Common myeloid progenitor, CD34-positive (primary cell): ENCODE results near the gene DTWD2.
"Not testable (repeated sequence)": the region's sequence is repeated elsewhere in the genome, so short reads cannot be mapped to it uniquely, and the experiment has no call there.

Experiments used
- CTCF ChIA-PET: fragments of 350-600 bp; sonication (Branson Sonifier 250); formaldehyde crosslinking; loops from one replicate; lab custom pipeline; 2021; ENCODE audit warnings: antibody characterized with exemption; lab: Charles Lee
- POLR2A ChIA-PET: fragments of 350-600 bp; sonication (Branson Sonifier 250); formaldehyde crosslinking; loops from one replicate; lab custom pipeline; 2021; ENCODE audit warnings: antibody characterized with exemption; lab: Charles Lee
- DNase-seq, 3 donors: peaks; one replicate each; pipeline versions ENCODE4 v3.0.0 to v3.0.0-alpha.2; 2013
- H3K27ac ChIP-seq, 2 experiments: 1 replicate in 1 of 2; 2 replicates in 1 of 2; pipeline ENCODE4 v1.7.0; 2013; ENCODE audit warnings: inconsistent platforms in 2 of 2, low read length in 2 of 2, mild to moderate bottlenecking in 2 of 2, low read depth in 1 of 2, moderate library complexity in 1 of 2; ENCODE audit not compliant: severe bottlenecking in 2 of 2, insufficient read depth in 1 of 2, poor library complexity in 1 of 2
- H3K27me3 ChIP-seq, 5 experiments: replicated peaks in 2 of 5; 1 replicate in 3 of 5; 2 replicates in 2 of 5; pipeline versions ENCODE4 v1.6.1 to v1.7.0; 2013; ENCODE audit warnings: low read length in 4 of 5, mild to moderate bottlenecking in 2 of 5, moderate library complexity in 2 of 5, inconsistent platforms in 1 of 5; ENCODE audit not compliant: insufficient read depth in 5 of 5, control insufficient read depth in 4 of 5
- H3K36me3 ChIP-seq, 4 experiments: 1 replicate in 2 of 4; 2 replicates in 2 of 4; pipeline versions ENCODE4 v1.6.1 to v1.7.0; 2013; ENCODE audit warnings: low read length in 3 of 4, control low read depth in 1 of 4, mild to moderate bottlenecking in 1 of 4; ENCODE audit not compliant: control insufficient read depth in 4 of 4, insufficient read depth in 4 of 4
- H3K4me1 ChIP-seq, 4 experiments: 1 replicate in 3 of 4; 2 replicates in 1 of 4; pipeline versions ENCODE4 v1.6.1 to v1.7.1; 2013; ENCODE audit warnings: low read length in 3 of 4, mild to moderate bottlenecking in 3 of 4, control low read depth in 1 of 4, inconsistent platforms in 1 of 4, moderate library complexity in 1 of 4; ENCODE audit not compliant: control insufficient read depth in 4 of 4, insufficient read depth in 4 of 4; ENCODE audit errors: control extremely low read depth in 1 of 4
- H3K4me3 ChIP-seq, 7 experiments: 1 replicate in 4 of 7; 2 replicates in 3 of 7; pipeline versions ENCODE4 v1.5.1 to v1.7.0; 2013; ENCODE audit warnings: mild to moderate bottlenecking in 7 of 7, low read length in 6 of 7, moderate library complexity in 6 of 7, inconsistent platforms in 2 of 7, low read depth in 2 of 7, control low read depth in 1 of 7; ENCODE audit not compliant: insufficient read depth in 4 of 7, control insufficient read depth in 1 of 7; ENCODE audit errors: extremely low read depth in 1 of 7
- H3K9me3 ChIP-seq, 5 experiments: 1 replicate in 4 of 5; 2 replicates in 1 of 5; pipeline versions ENCODE4 v1.6.1 to v1.7.1; 2013; ENCODE audit warnings: low read length in 4 of 5, mild to moderate bottlenecking in 2 of 5, inconsistent platforms in 1 of 5, low read depth in 1 of 5, moderate library complexity in 1 of 5; ENCODE audit not compliant: control insufficient read depth in 4 of 5, insufficient read depth in 2 of 5; ENCODE audit errors: control extremely low read depth in 1 of 5
- WGBS: methylation state at CpG from one replicate; pipeline ENCODE4 v1.1.5; 2013; ENCODE audit not compliant: insufficient coverage; 5-methylcytosine and 5-hydroxymethylcytosine counted together

The DTWD2 gene

GRCh38 chr5:118956727-118957126 is 31.6 kb downstream of the DTWD2 start:
- POLR2A ChIA-PET = no interaction called here
- CTCF ChIA-PET = interaction anchor here (0.6 to 1.5 kb wide), 6 partner anchors 15 to 1501 kb away, joined by 3 to 8 read pairs (median 4); no protein-coding TSS in a partner anchor
- H3K4me1 ChIP-seq = no peaks in the 10 kb centered on the region
- H3K4me3 ChIP-seq = no peak overlapping the region
- no peaks in the 10 kb centered on the region for H3K9me3 ChIP-seq
- H3K36me3 ChIP-seq = no peaks in the 10 kb centered on the region
- WGBS = 100% methylated on average over 1 of the region's 2 CpGs
- no peaks in the 10 kb centered on the region for H3K27me3 ChIP-seq
- peak; percentile 7 to 38 (median 34) for DNase-seq
- H3K27ac ChIP-seq = no peak overlapping the region

- Histone ChIP-seq H3K9me3 (no peaks in the 10 kb centered on the region), H3K4me3 (no peak overlapping the region), H3K36me3 (no peaks in the 10 kb centered on the region), H3K4me1 (no peaks in the 10 kb centered on the region), H3K27ac (no peak overlapping the region), H3K27me3 (no peaks in the 10 kb centered on the region)
- ChIA-PET POLR2A (no interaction called here), CTCF (no interaction called here)
- DNase-seq = no peak
Observed at GRCh38 chr5:118953652-118954005, 34.7 kb downstream of the DTWD2 start.

GRCh38 chr5:118952992-118953651 is 35.2 kb downstream of the DTWD2 start:
- Histone ChIP-seq H3K4me3 (no peak overlapping the region), H3K27ac (no peak overlapping the region), H3K36me3 (no peaks in the 10 kb centered on the region), H3K9me3 (no peaks in the 10 kb centered on the region), H3K4me1 (no peaks in the 10 kb centered on the region), H3K27me3 (no peaks in the 10 kb centered on the region)
- POLR2A ChIA-PET = no interaction called here
- DNase-seq = peak in 2 of 3 donors; percentile 3 to 15
- CTCF ChIA-PET = no interaction called here
- no CpG with 5 or more reads among the region's 2 CpGs for WGBS

- H3K27ac ChIP-seq, H3K27me3 ChIP-seq, H3K36me3 ChIP-seq, POLR2A ChIA-PET, H3K4me1 ChIP-seq, H3K4me3 ChIP-seq, H3K9me3 ChIP-seq, CTCF ChIA-PET, DNase-seq: not testable (repeated sequence)
- whole genome bisulfite sequencing = 100% methylated on average over 4 of the region's 4 CpGs
Observed at GRCh38 chr5:118952306-118952705, 36.0 kb downstream of the DTWD2 start.

- DNase-seq, H3K4me1 ChIP-seq, H3K4me3 ChIP-seq, POLR2A ChIA-PET, H3K27ac ChIP-seq, H3K27me3 ChIP-seq, H3K36me3 ChIP-seq, H3K9me3 ChIP-seq: not testable (repeated sequence)
- WGBS = 100% methylated on average over 9 of the region's 9 CpGs
- CTCF ChIA-PET = interaction anchor here (1.5 kb wide), 1 partner anchor 157 kb away, joined by 3 read pairs; no protein-coding TSS in a partner anchor
Observed at GRCh38 chr5:118950354-118950753, 38.0 kb downstream of the DTWD2 start.

- Histone ChIP-seq H3K4me3 (no peak overlapping the region), H3K27ac (no peak overlapping the region), H3K4me1 (no peaks in the 10 kb centered on the region), H3K27me3 (no peaks in the 10 kb centered on the region), H3K9me3 (no peaks in the 10 kb centered on the region), H3K36me3 (peaks cover 0 to 4% (median 0%) of the 10 kb centered on the region in 4 experiments)
- ChIA-PET POLR2A (no interaction called here), CTCF (no interaction called here)
- WGBS = no CpG with 5 or more reads among the region's 2 CpGs
- no peak for DNase-seq
Observed at GRCh38 chr5:118946138-118946800, 42.1 kb downstream of the DTWD2 start.

GRCh38 chr5:118937393-118938061 is 50.8 kb downstream of the DTWD2 start:
- Histone ChIP-seq H3K4me3 (no peak overlapping the region), H3K27ac (no peak overlapping the region), H3K9me3 (peaks cover 0 to 1% (median 0%) of the 10 kb centered on the region in 5 experiments), H3K4me1 (no peaks in the 10 kb centered on the region), H3K27me3 (no peaks in the 10 kb centered on the region), H3K36me3 (peaks cover 0 to 4% (median 2%) of the 10 kb centered on the region in 4 experiments)
- DNase-seq = no peak
- POLR2A ChIA-PET = no interaction called here
- CTCF ChIA-PET = no interaction called here
- WGBS = 90% methylated on average over 2 of the region's 3 CpGs
